ENCODE data around the gene PRRT4. TPM values are rescaled to one million over a fixed set of nuclear protein-coding genes. Genes with fewer than 3 reads are reported as not detected.
A peak's percentile ranks its signal among the peaks of the same experiment; 100 is the strongest.

PRRT4 gene
- 1 to 10 TPM in 2 of 4 donors, under 1 TPM in 2; 0.65 to 3.4 (median 1.1) TPM for polyA plus RNA-seq (ENCODE audit: insufficient read length in 4 of 4)

DNA sequence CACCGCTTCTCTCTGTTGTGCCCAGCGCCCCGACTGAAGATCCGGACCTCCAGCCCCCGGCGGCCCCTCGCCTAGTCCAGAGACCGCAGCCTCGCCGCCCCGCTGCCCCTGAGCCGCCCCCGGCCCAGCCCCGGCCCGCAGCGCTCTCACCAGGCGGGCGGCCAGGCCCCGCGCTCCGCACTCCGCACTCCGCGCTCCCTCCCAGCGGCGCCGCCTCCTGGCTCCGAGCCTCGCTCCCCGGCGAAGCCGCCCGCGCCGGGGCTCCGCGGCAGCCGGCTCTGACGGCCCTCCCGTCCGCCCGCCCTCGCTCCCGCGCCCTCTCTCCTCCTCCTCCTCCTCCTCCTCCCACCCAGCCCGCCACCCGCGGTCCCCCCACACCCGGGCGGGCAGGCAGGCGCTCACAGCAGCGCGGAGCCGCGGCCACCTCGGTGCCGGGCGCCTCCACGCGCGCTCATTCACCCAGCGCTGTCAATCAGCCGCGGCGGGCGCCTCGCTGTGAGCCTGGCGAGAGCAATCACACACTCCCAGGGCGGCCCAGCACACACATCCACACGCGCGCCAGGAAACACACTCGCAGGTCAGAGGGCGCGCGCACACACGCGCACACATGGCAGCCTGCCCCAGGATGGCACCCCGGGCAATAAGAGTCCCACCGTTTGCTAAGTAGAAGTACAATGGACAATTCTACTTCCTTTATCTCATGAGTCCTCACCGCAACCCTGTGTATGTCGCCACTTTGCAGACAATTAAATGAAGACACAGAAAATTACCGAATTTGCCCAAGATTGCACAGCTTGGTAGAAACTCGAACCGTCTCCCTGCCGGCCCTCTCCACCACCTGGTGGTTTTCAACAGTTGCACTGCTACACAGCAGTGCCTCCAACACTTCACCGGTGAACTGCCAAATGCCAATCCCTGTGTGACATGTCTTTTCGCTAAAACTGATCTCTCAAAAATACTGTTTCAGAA, at the start of gene PRRT4:
Gene PRRT4 (minus strand): TSS at position 280 of the 969 bp plus-strand sequence.
- no peak for DNase-seq (ENCODE audit: low read depth in 4 of 4, low spot score in 3 of 4)

DNA sequence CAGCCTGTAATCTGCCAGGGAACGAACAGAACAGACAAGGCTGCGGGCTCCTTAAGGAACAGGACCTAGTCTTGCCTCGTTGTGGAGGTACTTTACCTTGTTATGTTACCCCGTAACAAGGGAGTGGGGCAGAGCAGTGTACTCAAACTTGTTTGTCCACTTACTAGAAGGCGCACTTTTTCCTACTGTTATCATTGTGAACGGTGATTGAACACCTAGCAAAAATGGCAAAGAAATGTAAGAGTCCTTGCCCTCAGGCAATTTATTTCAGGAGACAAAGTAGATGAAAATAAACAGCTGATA, 48.9 kb upstream of the PRRT4 start:
- DNase-seq (ENCODE audit: low read depth in 4 of 4, low spot score in 3 of 4), result no peak

DNA sequence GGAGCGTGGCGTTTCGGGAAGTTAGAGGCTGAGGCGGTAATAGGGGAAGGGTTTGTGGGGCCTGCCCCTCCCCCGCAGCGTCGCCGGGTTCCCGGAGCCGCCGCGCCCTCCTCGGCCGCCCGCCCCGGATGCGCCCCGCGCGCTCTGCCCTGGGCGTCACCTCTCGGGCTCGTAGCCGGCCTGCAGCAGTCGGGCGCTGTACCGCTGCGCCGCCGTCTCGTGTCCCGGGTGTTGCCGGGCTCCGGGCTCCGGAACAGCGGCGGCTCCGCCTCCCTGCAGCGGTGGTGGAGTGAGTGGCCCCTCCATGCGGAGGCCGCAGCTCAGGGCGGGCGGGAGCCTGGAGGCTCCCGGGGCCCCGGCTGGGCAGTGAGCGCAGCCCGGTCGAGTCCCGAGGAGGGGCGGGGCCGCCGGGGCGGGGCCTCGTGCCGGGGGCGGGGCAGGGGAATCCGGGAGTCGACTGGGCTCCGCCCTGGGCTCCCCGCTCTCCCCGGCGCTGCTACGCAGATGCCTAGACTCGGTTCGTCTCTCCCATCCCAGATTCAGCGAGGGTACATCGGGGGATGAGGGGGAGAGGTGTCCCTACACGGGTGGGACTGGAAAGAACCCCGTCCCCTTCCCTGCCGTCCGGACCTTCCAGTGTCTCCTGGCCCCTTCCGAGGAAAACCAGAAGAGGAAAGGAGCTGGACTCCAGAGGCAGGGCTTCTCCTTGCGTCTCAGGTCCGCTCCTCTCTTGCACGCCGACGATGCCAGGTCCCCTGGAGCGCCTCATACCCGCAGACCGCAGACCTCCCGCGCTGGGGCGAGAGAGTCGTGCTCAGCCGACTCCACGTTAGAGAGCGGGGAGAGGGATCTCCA, 48.3 kb upstream of the PRRT4 start, which contains the start of gene IMPDH1:
Gene IMPDH1 (minus strand): TSS at position 387 of the 855 bp plus-strand sequence. CDS start 81 bp downstream, at position 306.
- peak in 2 of 4 donors; percentile 58 to 60 for DNase-seq (ENCODE audit: low read depth in 4 of 4, low spot score in 3 of 4)

- DNase-seq (ENCODE audit: low read depth in 4 of 4, low spot score in 3 of 4), result no peak
These were observed 47.5 kb upstream of the PRRT4 start for GRCh38 chr7:128408709-128409595.

DNA sequence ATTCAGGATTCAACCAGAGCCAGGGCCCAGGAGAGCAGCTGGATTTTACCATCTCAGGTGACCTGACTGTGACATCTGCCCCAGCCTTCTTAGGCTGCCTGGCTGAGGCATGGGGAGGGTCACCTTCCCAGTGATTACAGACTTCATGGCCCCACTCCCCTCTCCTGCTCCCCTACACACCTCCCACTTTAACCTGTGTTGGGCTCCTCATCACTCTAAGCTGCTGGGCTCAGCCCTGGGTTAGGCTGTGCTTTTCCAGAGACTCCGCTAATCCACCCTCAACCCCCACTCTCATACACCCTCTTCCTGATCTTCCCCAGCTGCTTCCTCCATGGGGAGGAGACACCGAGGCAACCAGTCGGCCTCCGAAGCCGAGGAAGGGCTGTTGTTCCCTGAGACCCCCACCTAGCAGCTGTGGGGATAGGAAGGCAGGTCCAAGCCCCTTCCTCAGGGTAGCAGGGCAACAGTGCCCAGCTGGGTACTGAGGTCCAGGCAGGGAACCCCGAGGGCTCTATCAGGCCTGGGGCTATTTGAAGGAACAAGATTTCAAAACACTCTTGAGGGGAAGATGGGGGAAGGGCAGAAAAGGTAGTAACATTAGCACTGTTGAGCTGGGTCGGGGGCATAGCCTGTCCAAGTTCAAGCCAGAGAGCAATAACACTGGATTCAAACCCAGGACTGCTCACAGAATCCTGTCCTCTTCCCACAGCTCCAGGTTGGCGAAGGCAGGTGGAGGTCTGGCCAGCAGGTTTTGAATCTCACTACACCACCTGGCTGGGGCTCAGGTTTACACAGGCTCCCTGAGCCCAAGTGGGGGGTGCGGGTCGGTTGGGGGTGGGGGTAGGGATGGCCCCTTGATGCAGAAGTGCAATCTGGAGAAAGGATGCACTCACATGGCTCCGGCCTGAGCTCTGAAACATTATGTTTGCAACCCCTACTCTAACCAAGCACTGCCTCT, 46.5 kb upstream of the PRRT4 start:
- no peak for DNase-seq (ENCODE audit: low read depth in 4 of 4, low spot score in 3 of 4)

- no peak for DNase-seq (ENCODE audit: low read depth in 4 of 4, low spot score in 3 of 4)
These were observed 45.7 kb upstream of the PRRT4 start for GRCh38 chr7:128407233-128407589.

GRCh38 chr7:128406314-128407232, 45.1 kb upstream of the PRRT4 start:
- no peak for DNase-seq (ENCODE audit: low read depth in 4 of 4, low spot score in 3 of 4)

- DNase-seq (ENCODE audit: low read depth in 4 of 4, low spot score in 3 of 4), result no peak
These were observed 44.2 kb upstream of the PRRT4 start for GRCh38 chr7:128405471-128406313.

DNA sequence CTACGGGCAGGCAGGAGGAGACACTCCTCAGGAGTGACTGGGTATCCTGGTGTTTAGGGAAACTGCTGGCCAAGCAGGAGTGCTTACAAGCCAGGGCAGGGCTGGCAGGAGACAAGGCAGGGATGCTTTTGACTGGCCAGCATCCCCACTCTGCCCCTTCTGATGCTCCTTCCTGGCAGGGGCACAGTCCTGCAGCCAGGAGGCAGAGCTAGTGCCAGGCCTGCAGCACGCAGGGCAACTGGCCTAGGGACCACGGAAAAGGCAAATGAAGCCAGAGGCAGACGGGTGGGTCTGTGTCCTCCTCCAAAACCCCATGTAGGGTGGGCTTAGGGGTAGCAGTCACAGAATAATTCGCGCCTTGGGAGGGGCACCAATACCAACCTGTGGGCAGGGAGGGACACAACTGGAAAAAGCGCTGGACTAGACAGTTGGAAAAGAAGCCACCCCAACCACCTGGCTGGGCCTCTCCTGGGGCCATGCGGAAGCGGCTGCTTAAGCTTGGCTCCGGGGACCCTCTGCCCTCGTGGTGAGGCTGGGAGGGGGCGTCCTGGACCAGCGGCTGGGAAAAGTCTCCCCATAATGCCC, 43.5 kb upstream of the PRRT4 start:
- no peak for DNase-seq (ENCODE audit: low read depth in 4 of 4, low spot score in 3 of 4)

GRCh38 chr7:128404143-128404681, 42.7 kb upstream of the PRRT4 start:
- no peak for DNase-seq (ENCODE audit: low read depth in 4 of 4, low spot score in 3 of 4)

DNA sequence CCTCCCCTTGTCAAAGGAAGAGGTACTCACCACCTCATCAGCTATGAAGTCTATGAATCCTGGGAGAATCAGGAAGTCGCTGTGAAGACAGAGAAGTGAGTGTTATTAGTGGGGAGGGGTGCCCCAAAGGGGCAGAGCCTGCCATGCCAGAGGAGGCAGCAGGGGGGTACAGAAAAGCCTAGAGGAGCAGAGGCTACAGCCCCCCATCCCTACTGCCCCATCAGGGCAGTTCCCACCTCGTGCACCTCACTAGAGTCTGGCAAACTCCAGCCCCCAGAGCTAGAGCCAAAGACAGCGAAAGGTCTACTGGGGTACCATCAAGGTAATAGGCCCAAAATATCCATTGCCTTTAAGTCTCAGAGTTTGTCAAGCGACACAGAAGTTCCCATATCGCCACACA, 42.2 kb upstream of the PRRT4 start:
- no peak for DNase-seq (ENCODE audit: low read depth in 4 of 4, low spot score in 3 of 4)

GRCh38 chr7:128402356-128402755, 40.9 kb upstream of the PRRT4 start:
- no peak for DNase-seq (ENCODE audit: low read depth in 4 of 4, low spot score in 3 of 4)

DNA sequence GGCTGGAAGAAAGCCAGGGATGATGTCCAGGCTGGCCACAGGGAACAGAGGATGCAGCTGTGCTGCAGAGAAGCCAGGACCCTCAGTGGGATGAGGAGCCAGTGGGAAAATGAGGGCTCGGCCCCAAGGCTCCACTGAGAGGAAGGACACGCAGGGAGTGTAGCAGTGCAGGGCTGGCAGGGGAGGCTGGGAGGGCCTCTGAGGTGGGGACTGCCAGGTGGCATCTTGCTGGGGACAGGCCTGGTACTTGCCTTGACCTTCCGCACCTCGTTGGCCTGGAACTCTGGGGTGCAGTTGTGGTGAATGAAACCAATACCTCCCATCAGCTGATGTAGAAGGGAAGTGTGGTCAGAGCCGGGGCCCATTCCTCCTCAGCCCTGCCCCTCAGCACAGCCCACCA, 39.1 kb upstream of the PRRT4 start:
- no peak for DNase-seq (ENCODE audit: low read depth in 4 of 4, low spot score in 3 of 4)

GRCh38 chr7:128399991-128400390, 38.5 kb upstream of the PRRT4 start:
- no peak for DNase-seq (ENCODE audit: low read depth in 4 of 4, low spot score in 3 of 4)

- DNase-seq (ENCODE audit: low read depth in 4 of 4, low spot score in 3 of 4), result no peak
These were observed 37.3 kb upstream of the PRRT4 start for GRCh38 chr7:128398841-128399135.

- no peak for DNase-seq (ENCODE audit: low read depth in 4 of 4, low spot score in 3 of 4)
These were observed 36.7 kb upstream of the PRRT4 start for GRCh38 chr7:128398016-128398840.

Measured in left renal pelvis (tissue), 4 donors.